Measurements from ENCODE around the gene SNRPD1.
"Not testable (repeated sequence)": the region's sequence is repeated elsewhere in the genome, so short reads cannot be mapped to it uniquely, and the experiment has no call there.

Gene SNRPD1

DNA sequence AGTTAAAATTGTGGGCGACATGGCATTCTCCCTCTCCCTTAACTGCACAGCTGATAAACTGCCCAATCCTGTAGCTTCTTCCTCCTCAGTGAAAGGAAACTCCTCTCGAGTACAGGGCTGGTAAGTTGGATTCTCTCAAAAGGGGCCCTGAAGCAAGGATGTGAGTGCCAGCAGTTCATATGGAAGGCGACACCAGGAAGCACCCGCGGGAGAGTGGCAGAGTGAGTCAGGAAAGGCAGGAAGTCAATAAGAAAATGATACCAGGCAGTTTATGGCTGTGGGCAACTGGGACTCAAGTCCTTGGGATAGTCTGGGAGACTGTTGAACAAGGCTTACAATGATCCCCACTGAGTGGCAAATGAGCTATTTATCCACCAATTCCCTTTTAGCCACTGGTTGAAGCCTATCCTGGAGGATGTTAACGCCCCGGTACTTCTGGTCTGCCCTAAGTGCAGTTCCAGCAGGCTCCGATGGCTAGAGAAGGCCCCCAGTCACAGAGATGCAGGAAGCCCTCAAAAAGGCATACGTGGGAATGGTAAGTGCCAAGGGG lies 57.7 kb downstream of the SNRPD1 start:
- no peak overlapping the region for H3K4me3 ChIP-seq
- no peak for DNase-seq (ENCODE audit: low spot score)
- TF ChIP-seq, protein P1, sequence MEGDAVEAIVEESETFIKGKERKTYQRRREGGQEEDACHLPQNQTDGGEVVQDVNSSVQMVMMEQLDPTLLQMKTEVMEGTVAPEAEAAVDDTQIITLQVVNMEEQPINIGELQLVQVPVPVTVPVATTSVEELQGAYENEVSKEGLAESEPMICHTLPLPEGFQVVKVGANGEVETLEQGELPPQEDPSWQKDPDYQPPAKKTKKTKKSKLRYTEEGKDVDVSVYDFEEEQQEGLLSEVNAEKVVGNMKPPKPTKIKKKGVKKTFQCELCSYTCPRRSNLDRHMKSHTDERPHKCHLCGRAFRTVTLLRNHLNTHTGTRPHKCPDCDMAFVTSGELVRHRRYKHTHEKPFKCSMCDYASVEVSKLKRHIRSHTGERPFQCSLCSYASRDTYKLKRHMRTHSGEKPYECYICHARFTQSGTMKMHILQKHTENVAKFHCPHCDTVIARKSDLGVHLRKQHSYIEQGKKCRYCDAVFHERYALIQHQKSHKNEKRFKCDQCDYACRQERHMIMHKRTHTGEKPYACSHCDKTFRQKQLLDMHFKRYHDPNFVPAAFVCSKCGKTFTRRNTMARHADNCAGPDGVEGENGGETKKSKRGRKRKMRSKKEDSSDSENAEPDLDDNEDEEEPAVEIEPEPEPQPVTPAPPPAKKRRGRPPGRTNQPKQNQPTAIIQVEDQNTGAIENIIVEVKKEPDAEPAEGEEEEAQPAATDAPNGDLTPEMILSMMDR (IDR thresholded peaks at IDR 0.05) = no peak
- no peak overlapping the region for H3K27ac ChIP-seq

DNA sequence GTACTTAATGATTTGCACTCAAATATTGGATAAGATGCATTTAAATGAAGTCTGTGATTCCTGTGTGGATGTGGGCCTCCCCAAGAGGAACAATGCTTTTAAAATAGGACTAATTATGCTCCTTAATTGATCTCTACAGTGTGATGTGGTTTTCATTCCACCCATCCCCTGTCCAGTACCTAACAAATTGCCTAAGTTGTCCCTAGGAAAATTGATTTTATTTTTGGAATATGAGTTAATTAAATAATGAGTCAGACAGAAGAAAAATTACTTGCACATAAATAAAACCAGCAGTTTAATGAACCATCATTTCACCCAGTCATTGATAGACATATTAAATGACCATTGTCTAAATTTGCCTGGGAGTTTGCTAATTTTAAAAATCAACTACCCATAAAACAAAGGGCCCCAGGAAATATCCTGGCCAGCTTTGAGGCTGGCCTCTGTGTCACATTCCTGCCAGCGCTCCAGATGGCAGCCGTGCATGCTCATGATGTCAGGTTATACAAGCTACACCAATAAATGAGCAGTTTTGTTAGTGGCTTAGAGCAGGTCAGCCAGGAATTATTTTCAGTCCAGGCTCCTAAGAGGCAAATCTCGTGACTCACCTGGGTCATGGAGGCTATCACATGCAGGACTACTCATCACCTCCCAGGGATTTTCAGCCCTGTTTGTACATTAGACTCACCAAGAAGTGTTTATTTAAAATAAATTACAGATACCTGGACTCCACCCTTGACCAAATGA lies 60.6 kb downstream of the SNRPD1 start:
- no peak overlapping the region for H3K27ac ChIP-seq
- DNase-seq (ENCODE audit: low spot score) = no peak

DNA sequence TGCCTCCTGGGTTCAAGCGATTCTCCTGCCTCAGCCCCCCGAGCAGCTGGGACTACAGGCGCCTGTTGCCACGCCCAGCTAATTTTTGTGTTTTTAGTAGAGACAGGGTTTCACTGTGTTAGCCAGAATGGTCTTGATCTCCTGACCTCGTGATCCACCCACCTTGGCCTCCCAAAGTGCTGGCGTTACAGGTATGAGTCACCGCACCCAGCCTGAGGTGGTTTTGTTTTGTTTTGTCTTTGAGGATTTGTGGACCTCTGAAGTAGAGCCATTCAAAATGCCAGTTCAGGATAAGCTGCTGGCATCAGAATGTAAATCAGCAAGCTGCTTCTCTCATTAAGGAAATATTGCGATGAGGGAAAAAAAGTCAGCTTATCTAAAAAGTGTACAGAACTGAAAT lies 63.2 kb downstream of the SNRPD1 start:
- not testable (repeated sequence) for DNase-seq (ENCODE audit: low spot score)

More for the DNA sequence above, 60.6 kb downstream of the SNRPD1 start:
- H3K4me3 ChIP-seq = no peak overlapping the region
- TF ChIP-seq, protein P1 (IDR thresholded peaks at IDR 0.05) = no peak

DNA sequence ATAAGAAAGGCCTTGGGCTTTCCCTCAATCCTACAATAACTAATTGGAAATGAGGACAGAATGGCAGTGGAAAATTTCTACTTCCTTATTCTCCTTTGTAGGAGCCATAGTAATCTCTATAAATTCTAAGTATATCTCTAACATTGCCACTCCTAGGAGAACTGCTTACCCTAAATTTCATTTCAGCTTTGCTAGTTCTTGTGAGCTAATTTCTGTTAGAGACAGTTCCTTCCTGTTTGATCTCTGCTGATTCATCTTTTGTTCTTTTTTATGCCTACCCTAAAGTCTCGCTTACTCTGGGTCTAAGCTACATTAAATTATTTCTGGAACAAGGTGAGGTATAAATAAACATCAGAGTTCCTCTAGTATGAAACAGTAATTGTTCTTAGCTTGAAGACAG lies 66.7 kb downstream of the SNRPD1 start:
- Histone ChIP-seq H3K27ac (no peak overlapping the region), H3K4me3 (no peak overlapping the region)
- DNase-seq (ENCODE audit: low spot score) = no peak
- TF ChIP-seq, protein P1 (IDR thresholded peaks at IDR 0.05) = no peak

More for the DNA sequence above, 63.2 kb downstream of the SNRPD1 start:
- H3K27ac ChIP-seq, H3K4me3 ChIP-seq: not testable (repeated sequence)

DNA sequence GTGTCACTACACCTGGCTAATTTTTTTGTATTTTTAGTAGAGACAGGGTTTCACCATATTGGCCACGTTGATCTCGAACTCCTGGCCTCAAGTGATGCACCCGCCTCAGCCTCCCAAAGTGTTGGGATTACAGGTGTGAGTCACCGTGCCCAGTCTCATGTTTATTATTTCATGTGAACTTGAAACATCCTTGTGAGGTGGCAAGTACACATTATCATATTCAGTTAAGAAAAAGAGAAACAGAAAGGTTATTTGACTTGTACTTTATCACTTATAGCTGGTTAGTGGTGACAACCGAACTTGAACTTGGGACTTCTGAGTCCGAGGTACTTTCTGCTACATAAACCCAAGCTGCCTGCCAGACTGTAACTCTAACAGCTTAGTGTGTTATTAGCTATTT lies 68.0 kb downstream of the SNRPD1 start:
- TF ChIP-seq, protein P1 (IDR thresholded peaks at IDR 0.05) = no peak
- no peak overlapping the region for H3K4me3 ChIP-seq
- no peak for DNase-seq (ENCODE audit: low spot score)
- no peak overlapping the region for H3K27ac ChIP-seq

DNA sequence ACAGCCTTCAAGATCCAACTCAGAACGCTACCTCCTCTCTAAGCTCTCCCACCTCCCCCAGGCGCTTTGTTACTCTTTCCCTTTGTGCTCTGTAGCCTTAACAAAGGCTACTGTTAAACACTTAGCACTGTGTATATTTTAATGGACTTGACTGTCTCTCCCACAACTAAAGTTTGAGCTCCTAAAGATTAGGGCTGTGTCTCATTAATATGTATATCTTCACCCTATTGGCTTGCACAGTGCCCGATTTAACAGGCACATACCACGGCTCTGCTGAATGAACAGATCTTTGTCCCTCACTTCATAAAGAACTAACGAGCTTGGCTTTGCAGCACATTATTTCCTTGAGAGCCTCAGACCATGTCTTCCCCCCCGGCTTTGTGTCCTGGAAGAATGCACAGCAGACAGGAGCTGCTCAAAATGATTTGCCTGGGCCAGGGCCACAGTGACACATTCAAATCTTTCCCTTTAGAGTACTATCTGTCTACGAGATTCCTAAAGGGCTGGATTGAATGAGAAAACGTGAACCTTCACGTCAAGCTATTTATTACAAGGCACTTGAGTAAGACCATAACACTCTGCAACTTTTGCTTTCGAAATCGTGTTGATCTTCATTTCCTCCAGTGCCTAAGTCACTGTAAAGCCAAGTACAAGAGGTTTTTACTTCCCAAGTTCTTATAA lies 70.4 kb downstream of the SNRPD1 start:
- TF ChIP-seq, protein P1 (IDR thresholded peaks at IDR 0.05) = no peak
- Histone ChIP-seq H3K4me3 (peak overlapping the region; percentile 69), H3K27ac (peak overlapping the region; percentile 34 to 68)
- DNase-seq (ENCODE audit: low spot score) = no peak

Measured in coronary artery (tissue), 2 donors.